T-helper 1 cell (primary cell): ENCODE measurements around the gene TSR1.

Experiments used
- DNase-seq, 5 donors: peaks; one replicate each; pipeline ENCODE4 v3.0.0-alpha.2; 2012 to 2020

The TSR1 gene

DNA sequence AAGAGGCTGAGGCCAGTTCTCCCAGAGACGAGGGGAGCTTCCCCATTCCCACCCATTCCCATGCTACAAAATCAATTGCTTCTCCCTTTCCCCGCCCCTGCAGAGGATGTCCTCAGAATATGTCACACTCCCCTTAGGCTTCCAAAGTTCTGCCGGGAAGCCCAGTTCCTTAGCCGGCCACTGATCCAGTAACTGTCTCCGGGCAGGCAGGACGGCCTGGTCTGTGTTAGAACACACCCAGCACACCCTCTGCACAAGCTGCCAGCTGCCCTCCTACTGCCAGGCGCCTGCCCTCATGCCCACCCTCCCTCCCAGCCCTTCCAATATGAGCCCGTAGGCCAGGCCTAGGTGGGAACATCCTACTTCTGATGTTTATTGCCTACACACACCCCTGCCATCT is 32.1 kb upstream of the TSR1 start:
- no peak for DNase-seq

DNA sequence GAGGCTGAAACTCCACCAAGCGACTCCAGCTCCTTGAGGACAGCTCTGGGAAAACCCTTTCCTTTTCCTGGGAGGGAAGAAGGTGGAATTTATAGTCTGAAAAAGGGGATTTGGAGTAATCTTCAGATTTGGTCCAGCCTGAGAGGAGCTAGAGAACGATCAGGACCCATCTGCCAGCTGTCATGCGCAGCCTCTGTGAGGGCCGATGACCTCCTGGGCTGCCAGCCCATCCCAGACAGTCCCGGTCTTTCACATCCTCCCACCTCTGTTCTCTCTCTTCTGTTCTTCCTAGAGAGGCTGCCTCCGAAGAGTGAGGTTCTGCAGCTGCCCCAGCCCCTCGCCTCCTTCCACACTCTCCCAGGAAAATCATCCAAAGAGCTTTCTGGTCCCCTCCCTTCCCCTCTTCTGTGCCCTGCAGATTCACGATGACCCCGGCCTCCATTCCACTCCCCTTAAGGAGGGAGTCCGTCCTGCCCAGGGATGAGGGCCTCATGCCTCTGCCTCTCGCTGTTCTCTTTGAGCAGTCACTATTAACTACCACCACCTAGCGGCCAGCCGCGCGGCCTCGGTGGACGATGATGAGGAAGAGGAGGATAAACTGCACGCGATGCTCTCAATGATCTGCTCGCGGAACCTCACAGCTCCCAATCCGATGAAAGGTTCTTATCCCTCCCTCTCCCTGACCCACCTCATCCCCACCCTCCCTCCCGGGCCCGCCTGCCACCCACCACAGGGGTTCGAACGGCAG is 30.7 kb upstream of the TSR1 start:
- DNase-seq: no peak

DNA sequence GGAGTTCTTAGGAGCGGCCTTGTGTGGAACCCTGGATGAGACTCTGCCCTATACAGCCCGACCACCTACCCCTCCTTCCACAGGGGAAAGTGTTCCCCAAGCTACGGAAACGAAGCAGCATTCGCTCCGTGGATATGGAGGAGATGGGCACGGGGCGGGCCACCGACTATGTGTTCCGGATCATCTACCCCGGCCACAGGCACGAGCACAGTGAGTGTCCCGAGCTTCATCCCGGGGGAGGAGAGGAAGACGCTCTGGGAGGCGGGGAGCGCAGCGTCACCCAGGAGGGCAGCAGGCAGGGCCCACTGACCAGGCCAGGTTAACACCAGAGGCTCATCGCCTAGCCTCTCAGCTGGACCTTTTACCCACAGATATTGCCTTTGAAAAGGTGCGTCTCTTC is 28.9 kb upstream of the TSR1 start:
- DNase-seq: no peak

GRCh38 chr17:2364763-2365116 is 28.5 kb upstream of the TSR1 start:
- DNase-seq: no peak

- DNase-seq: no peak
Measured at GRCh38 chr17:2363851-2364762, 27.9 kb upstream of the TSR1 start.

DNA sequence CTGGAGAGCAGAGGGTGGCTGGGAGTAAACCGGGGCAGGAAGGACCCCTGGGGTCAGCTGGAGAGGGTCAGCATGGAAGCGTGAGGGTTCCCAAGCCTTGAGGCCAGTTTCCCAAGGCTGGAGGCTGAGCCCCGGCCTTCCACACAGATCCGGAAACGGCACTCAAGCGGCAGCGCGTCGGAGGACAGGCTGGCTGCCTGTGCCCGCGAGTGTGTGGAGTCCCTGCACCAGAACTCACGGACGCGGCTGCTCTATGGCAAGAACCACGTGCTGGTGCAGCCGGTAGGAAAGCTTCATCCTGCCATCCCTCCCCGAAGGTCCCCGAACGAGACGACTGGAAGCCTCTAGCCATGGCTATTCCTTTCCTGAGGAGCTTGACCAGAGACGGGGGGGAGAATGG is 27.1 kb upstream of the TSR1 start:
- no peak for DNase-seq

- no peak for DNase-seq
Measured at GRCh38 chr17:2362881-2363280, 26.6 kb upstream of the TSR1 start.

DNA sequence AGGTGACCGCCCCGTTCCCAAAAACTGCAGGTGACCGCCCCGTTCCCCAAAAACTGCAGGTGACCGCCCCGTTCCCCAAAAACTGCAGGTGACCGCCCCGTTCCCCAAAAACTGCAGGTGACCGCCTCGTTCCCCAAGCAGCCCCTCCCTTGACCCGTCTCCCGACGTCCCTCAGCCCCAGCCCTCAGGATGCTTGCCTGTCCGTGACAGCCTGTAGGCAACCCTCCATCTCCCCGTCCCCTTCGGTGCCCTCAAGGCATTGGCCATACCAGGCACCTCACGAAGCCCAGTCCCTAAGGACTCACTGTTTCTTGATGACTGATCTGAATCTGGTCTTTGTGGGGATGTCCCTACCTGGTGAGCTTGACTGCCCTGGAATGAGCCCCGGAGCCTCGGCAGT is 26.2 kb upstream of the TSR1 start:
- DNase-seq: no peak

- no peak for DNase-seq
Measured at GRCh38 chr17:2362016-2362415, 25.8 kb upstream of the TSR1 start.

DNA sequence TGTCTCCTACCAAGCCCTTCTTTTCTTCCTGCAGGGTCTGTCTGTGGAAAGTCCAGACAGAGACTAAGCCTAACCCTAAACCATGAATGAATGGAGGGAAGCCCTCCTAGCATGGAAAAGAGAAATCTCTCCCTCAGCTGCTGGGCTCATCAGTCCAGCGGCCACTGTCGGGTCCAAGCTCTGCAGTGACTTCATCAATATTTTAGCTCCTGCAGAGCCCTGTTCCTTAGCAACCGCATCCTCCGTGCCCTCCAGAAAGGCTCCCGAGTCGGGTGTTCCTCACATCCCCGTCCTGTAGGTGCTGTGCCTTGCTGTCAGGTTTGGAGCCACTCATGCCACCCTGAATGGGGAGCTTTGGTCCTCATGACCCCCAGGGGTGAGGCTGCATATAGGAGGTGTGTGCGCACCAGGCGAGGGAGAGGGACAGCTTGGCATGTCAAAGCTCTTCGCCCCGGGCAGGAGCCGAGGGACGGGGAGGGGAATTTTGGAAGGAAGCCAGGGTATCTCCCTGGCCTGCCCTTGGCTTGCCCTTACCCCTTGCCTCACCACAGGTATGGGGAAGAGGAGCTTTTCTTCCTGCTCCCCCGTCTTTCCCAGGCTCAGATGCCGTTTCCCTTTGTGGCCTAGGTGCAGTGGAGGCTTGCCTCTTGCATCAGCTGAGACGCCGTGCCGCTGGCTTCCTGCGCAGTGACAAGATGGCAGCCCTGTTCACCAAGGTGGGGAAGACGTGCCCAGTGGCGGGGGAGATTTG is 24.9 kb upstream of the TSR1 start:
- DNase-seq: no peak

- DNase-seq: no peak
Measured at GRCh38 chr17:2357931-2358434, 21.7 kb upstream of the TSR1 start.

DNA sequence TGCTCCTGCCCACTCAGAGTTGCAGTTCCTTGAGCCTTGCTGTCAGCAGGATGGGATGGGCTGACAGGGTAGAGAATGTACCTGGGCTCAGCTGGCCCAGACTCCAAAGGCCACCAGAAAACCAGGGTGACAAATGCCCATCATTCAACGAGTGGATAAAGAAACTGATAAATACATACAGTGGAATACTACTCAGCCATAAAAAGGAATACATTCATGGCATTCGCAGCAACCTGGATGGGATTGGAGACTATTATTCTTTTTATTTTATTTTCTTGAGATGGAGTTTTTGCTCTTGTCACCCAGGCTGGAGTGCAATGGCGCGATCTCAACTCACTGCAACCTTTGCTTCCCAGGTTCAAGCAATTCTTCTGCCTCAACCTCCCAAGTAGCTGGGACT is 21.0 kb upstream of the TSR1 start:
- no peak for DNase-seq

GRCh38 chr17:2354311-2354710 is 18.1 kb upstream of the TSR1 start:
- no peak for DNase-seq

- no peak for DNase-seq
Measured at GRCh38 chr17:2351269-2351668, 15.0 kb upstream of the TSR1 start.

DNA sequence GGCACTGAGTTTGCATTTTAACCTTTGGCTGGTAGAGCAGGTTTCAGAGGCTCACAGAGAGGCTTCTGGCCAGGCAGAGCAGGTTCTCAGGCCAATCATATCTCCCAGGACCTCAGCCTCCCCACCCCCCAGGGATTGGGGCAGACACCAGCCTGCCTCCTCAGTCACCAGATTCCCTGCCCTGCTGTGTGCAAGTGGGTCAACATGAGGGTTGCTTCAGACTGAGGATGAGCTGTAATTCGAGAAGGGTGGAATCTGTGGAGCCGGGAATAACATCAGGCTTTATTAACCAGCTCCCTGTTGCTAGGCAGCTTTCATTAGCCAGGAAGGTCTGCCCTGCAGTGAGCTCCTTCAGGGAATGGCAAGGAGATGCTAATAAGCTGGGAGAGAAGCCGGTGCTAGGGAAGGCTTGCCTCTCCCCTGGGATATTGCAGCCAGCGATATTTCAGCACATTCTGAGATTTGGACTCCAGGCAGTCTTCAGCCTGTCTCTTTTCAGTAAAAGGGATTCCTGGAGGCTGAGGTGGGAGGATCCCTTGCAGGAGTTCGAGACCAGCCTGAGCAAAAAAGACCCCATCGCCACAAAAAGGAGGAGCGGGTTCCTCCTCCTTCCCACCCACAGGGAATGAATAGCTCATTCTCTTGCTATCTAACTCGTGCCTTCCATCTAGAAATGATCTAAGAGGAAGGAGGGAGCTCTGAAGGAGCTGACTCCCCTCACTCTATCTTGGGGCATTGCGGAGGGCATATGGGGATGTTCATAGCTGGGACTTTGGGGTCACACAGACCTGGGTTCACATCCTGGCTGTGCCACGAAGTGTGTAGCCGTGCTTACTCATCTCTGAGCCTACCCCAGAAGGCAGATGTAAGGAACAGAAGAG is 11.8 kb upstream of the TSR1 start:
- no peak for DNase-seq

GRCh38 chr17:2346475-2346874 is 10.2 kb upstream of the TSR1 start:
- DNase-seq: no peak

DNA sequence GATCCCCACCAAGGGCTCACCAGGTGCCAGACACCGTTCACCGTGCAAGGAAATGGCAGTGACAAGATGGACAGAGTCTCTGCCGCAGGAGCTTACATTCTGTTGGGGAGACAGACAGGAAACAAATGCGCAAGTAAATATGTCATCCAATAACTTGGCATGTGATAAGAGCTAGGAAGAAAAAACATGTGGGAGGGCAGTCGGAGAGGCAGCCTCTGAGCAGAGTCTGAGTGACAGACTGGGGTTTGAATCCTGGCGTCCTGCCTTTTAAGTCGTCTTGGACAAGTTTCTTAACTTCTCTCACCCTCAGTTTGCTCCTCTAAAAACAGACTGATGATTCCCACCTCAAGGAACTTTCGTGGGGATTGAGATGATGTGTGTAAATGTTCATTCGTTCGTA is 8.3 kb upstream of the TSR1 start:
- DNase-seq: no peak

GRCh38 chr17:2343421-2343820 is 7.2 kb upstream of the TSR1 start:
- DNase-seq: no peak

DNA sequence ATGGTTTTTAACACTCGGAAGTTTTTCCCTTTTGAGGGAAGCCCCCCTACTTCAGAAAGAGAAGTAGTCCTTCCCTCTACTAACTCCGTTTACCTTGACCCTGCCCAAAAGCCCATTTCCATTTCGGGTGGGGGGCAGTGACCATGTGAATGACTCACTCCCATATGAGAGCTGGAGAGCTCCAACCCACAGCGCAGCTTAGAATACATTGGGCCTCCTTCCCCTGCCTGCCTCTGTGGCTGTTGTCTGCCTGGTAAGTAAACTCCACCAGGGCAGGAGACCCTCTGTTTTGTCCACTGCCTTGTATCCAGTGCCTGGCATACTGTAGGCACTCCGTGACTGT is 2.0 kb upstream of the TSR1 start:
- DNase-seq: no peak

DNA sequence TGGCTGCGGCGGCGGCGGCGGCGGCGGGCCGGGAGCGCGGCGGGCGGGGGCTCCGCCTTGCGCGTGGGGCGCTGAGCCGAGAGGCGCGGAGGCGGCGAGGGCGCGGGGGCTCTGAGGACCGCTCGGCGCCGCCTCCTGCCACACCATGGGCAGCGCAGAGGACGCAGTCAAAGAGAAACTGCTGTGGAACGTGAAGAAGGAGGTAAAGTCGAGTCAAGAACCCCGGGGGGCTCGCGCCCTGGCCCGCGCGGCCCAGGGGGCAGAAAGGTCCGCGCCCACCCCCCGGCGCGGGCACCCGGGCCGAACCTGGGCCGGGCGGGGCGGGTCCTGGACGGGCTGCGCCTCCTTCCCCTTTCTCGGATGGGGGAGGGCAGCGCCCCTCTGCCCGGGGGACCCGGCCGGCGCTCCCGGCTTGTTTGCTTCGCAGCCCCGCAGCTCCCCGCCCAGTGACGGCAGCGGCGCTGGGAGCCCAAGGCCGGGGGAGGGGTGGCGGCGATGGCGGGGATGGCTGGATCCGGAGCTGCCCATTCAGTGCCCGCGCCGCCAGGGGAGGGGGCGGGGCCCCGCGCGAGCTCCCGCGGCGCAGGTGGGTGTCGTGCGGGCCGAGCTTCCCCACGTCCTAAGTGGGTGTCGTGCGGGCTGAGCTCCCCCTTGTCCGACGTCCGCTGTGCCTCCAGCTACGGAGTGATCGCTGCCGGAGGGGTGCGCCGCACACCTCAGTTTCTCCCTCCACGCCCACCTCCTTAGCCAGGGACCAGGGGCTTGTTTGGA is 1.5 kb upstream of the TSR1 start:
- DNase-seq: peak; percentile 33 to 59 (median 49)

DNA sequence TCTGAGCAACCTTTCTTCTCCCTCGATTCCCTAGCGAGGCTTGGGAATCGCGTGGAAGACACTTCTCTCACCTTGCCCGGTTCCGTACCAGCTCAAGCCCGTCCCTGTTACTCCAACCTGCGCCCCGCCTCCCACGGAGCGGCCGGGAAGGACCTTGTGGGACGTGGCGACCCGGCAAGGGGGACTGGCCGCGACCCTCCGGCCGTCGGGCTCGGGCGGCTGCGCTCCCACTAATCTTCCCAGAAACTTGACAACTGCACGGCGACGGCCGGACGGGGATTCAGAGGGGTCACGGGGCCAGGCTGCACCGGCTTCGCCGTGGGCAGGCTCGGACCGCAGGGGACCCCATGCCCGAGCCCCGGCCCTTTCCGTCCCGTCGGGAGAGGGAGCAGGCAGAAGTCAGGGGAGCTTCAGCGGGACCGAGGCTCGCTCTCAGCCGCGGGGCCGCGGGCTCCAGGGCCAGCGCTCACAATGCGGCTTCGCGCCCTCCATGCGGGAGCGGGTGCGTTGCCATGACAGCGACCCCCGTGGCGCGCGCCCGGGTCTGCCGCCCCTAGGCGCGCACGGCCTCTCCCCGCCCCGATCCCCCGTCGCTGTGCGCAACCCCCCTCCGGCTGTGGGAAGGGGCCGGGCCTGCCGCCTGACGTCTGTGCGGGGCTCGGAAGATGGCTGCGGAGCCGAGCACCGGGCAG is 741 bp upstream of the TSR1 start, which contains the start of gene SGSM2:
Gene SGSM2, plus strand, starts transcription at position 650 of the 692 bp plus-strand sequence. CDS start 188 bp downstream, outside the sequence.
- DNase-seq: peak; percentile 52 to 75 (median 63)
